Left ventricle myocardium inferior (tissue), 1 donor: Measurements from ENCODE around the gene TRIP6. TPM values are rescaled to one million over a fixed set of nuclear protein-coding genes. Genes with fewer than 3 reads are reported as not detected.
"Not testable (repeated sequence)": the region's sequence is repeated elsewhere in the genome, so short reads cannot be mapped to it uniquely, and the experiment has no call there.

Experiments used
- DNase-seq: peaks from one replicate; pipeline ENCODE4 v3.0.0-alpha.2; 2020
- H3K27ac ChIP-seq: fragments of 200-600 bp; replicated peaks from 2 replicates; pipeline ENCODE4 v1.8.0; 2021
- H3K27me3 ChIP-seq: fragments of 200-600 bp; 2 replicates; pipeline ENCODE4 v1.8.0; 2021; ENCODE audit warnings: low read depth
- H3K36me3 ChIP-seq: fragments of 200-600 bp; 2 replicates; pipeline ENCODE4 v1.8.0; 2021
- H3K4me1 ChIP-seq: fragments of 200-600 bp; 2 replicates; pipeline ENCODE4 v1.8.0; 2021
- H3K4me3 ChIP-seq: fragments of 200-600 bp; 2 replicates; pipeline ENCODE4 v1.8.0; 2021; ENCODE audit warnings: mild to moderate bottlenecking, moderate library complexity
- H3K9me3 ChIP-seq: fragments of 200-600 bp; replicated peaks from 2 replicates; pipeline ENCODE4 v1.8.0; 2021
- CTCF ChIP-seq: fragments of 200-600 bp; IDR thresholded peaks from 2 replicates; pipeline ENCODE4 v1.8.0; 2021; ENCODE audit warnings: antibody characterized with exemption, mild to moderate bottlenecking, borderline replicate concordance
- intact Hi-C: fragments of 100-400 bp; cut with micrococcal nuclease; formaldehyde crosslinking; loops from one replicate; pipeline ENCODE4 v1.11.0; 2022
- total RNA-seq: library from RNA; stranded (reverse); fragmentation: NEBNext Ultra II Directional; extraction: Animal tissue kit (Norgen Biotek cat#: 25700); gene quantifications from one replicate; pipeline ENCODE4 v1.2.1, GENCODE V29; 2021
- donor health status: DM: no; HTN: yes; CAD: no; lungs with severe emphysema.

The TRIP6 gene
- total RNA-seq, 1 donor from 2014 or later: 11.7 TPM

- intact Hi-C loops: no loop called here
- Histone ChIP-seq H3K27ac (no peak overlapping the region), H3K36me3 (no peaks in the 10 kb centered on the region), H3K4me1 (no peaks in the 10 kb centered on the region), H3K4me3 (no peak overlapping the region), H3K27me3 (peaks cover 61% of the 10 kb centered on the region), H3K9me3 (peaks cover 15% of the 10 kb centered on the region)
- no peak for TF ChIP-seq CTCF
- DNase-seq: no peak
Measured at GRCh38 chr7:100908512-100908911, 41.3 kb downstream of the TRIP6 start.

DNA sequence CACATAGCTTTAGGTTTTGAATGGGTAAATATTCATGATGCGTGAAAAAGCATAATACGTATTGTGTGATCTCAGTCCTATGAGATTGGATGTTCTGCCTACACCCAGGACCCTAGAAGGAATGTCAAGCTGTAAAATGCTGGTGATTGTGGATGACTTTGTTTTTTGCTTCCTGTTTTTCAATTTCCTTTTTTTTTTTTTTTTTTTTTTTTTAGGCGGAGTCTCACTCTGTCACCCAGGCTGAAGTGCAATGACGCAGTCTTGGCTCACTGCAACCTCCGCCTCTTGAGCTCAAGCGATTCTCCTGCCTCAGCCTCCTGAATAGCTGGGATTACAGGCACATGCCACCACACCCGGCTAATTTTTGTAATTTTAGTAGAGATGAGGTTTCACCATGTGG is 43.3 kb downstream of the TRIP6 start:
- H3K27ac ChIP-seq, DNase-seq, H3K36me3 ChIP-seq, intact Hi-C loops, H3K4me3 ChIP-seq, H3K4me1 ChIP-seq: not testable (repeated sequence)
- peaks cover 15% of the 10 kb centered on the region for H3K9me3 ChIP-seq
- H3K27me3 ChIP-seq: peaks cover 49% of the 10 kb centered on the region

GRCh38 chr7:100911484-100911883 is 44.3 kb downstream of the TRIP6 start:
- intact Hi-C loops: no loop called here
- no peak for TF ChIP-seq CTCF
- no peak overlapping the region for H3K4me3 ChIP-seq
- H3K9me3 ChIP-seq: peaks cover 11% of the 10 kb centered on the region
- H3K27ac ChIP-seq: no peak overlapping the region
- H3K36me3 ChIP-seq: no peaks in the 10 kb centered on the region
- H3K27me3 ChIP-seq: peaks cover 47% of the 10 kb centered on the region
- no peak for DNase-seq
- no peaks in the 10 kb centered on the region for H3K4me1 ChIP-seq

DNA sequence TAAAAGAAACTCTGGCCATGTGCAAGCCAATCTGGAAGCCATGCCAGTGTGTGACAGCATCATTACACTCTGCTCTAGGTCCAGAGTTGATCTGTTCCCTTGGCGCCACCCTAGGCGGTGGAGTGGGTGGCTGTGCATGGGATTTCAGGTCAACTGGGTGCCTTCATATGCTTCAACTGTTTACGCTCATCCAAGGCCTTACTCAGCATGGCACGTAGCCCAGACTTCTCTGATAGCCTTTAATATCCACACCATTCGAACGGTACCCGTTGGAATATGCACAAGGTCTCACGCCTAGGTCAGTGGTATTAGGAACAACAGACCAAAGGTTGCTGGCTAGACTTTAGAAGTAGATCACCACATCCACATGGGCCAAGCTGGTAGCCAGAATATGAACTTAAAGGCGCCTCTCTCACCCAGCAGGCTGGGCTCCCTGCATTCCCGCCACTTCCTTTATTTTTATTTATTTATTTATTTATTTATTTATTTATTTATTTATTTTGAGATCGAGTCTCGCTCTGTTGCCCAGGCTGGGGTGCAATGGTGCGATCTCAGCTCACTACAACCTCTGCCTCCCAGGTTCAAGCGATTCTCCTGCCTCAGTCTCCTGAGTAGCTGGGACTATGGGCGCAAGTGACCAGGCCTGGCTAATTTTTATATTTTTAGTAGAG is 47.2 kb downstream of the TRIP6 start:
- no peak for DNase-seq
- no peak for TF ChIP-seq CTCF
- no peaks in the 10 kb centered on the region for H3K36me3 ChIP-seq
- H3K4me3 ChIP-seq: no peak overlapping the region
- no peaks in the 10 kb centered on the region for H3K4me1 ChIP-seq
- peaks cover 52% of the 10 kb centered on the region for H3K27me3 ChIP-seq
- no peak overlapping the region for H3K27ac ChIP-seq
- intact Hi-C loops: no loop called here
- no peaks in the 10 kb centered on the region for H3K9me3 ChIP-seq

GRCh38 chr7:100914879-100915447 is 47.8 kb downstream of the TRIP6 start:
- no peaks in the 10 kb centered on the region for H3K9me3 ChIP-seq
- TF ChIP-seq CTCF: no peak
- H3K4me3 ChIP-seq: no peak overlapping the region
- H3K27ac ChIP-seq: no peak overlapping the region
- no peaks in the 10 kb centered on the region for H3K4me1 ChIP-seq
- no peaks in the 10 kb centered on the region for H3K36me3 ChIP-seq
- DNase-seq: no peak
- peaks cover 58% of the 10 kb centered on the region for H3K27me3 ChIP-seq
- intact Hi-C loops: no loop called here

DNA sequence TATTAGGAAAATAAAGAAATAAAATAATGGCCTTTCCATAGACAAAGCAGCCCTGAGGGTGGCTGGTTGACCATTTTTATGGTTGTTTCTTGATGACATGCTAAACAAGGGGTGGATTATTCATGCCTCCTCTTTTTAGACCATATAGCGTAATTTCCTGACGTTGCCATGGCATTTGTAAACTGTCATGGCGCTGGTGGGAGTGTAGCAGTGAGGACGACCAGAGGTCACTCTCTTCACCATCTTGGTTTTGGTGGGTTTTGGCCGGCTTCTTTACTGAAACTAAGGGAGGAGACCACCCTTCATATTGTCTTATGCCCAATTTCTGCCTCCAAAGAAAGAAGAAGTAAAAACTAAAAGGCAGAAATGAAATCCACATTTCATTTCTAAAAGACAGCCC is 52.1 kb downstream of the TRIP6 start:
- H3K9me3 ChIP-seq, H3K4me1 ChIP-seq, H3K4me3 ChIP-seq, intact Hi-C loops, H3K27ac ChIP-seq, H3K36me3 ChIP-seq, DNase-seq: not testable (repeated sequence)
- peaks cover 50% of the 10 kb centered on the region for H3K27me3 ChIP-seq

- H3K27ac ChIP-seq, intact Hi-C loops, H3K4me3 ChIP-seq, DNase-seq, H3K4me1 ChIP-seq, H3K9me3 ChIP-seq, H3K36me3 ChIP-seq: not testable (repeated sequence)
- peaks cover 50% of the 10 kb centered on the region for H3K27me3 ChIP-seq
Measured at GRCh38 chr7:100919779-100920437, 52.7 kb downstream of the TRIP6 start.
